ENCODE measurements around the gene SPNS3. TPM values are rescaled to one million over a fixed set of nuclear protein-coding genes. Genes with fewer than 3 reads are reported as not detected.

SPNS3 gene
- polyA plus RNA-seq, 1 of the 3 experiments (the other 2 are of a cell fraction): 0.05 TPM

DNA sequence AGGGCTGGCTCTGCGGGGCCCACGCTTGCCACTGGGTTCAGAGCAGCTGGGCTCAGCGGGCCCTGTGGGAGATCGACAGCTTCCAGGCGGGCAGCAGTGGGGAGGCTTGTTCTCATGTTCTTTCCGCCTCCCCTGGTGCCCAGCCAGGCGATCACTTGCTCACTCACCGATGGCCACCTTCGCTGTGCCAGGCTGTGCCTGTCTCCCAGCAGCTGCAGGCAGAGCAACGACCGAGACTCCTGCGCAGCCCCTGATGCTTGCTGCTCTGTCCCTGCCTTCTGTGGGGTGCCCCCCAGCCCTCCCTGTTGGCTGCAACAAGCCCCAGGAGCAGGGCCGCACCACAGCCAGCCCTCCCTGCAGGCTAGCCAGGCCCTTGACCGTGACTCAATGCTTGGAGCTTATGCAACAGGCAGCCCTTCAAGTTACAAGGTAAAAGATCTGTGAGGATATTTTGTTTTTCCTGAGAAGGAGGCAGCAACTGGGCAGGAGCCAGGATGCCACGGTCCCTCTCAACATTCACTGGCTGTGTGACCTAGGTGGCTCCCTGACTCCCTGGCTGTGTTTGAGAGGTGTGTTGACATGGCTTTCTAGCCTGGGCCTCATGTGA, 55.4 kb downstream of the SPNS3 start:
- no peak for DNase-seq
- H3K4me2 ChIP-seq: no peak overlapping the region
- no peak overlapping the region for H3K4me3 ChIP-seq (ENCODE audit: low read depth in 2 of 2, low read length in 1 of 2)
- no peaks in the 10 kb centered on the region for H4K20me1 ChIP-seq (ENCODE audit: insufficient read depth)
- H3K4me1 ChIP-seq (ENCODE audit: control insufficient read depth in 1 of 2, insufficient read depth in 2 of 2, low read depth in 1 of 2, low read length in 1 of 2): peaks cover 0 to 4% of the 10 kb centered on the region in 2 experiments; a peak in 1 of 4 replicates
- H3K9me2 ChIP-seq: no peaks in the 10 kb centered on the region
- no peak overlapping the region for H3K27ac ChIP-seq (ENCODE audit: low read depth in 2 of 2, low read length in 1 of 2)
- TF ChIP-seq JUND (IDR thresholded peaks at IDR 0.05): no peak
- no peak for TF ChIP-seq ELF1 (IDR thresholded peaks at IDR 0.05)
- no peak for TF ChIP-seq POLR2AphosphoS5 (IDR thresholded peaks at IDR 0.05; ENCODE audit: low read depth, low read length)
- no peak for TF ChIP-seq GATA2 (CRISPR knock-in tag; IDR thresholded peaks at IDR 0.05)
- no peak for TF ChIP-seq CHD2 (IDR thresholded peaks at IDR 0.05; ENCODE audit: low read length, partially characterized antibody)
- no peak for TF ChIP-seq FOSL2 (IDR thresholded peaks at IDR 0.05; ENCODE audit: borderline replicate concordance, low read depth)
- no peak for TF ChIP-seq RXRA (IDR thresholded peaks at IDR 0.05; ENCODE audit: borderline replicate concordance, low read depth)
- no peak for TF ChIP-seq EP300 (IDR thresholded peaks at IDR 0.05; ENCODE audit: borderline replicate concordance in 1 of 2, low read depth in 1 of 2, low read length in 1 of 2)
- TF ChIP-seq, protein P1, sequence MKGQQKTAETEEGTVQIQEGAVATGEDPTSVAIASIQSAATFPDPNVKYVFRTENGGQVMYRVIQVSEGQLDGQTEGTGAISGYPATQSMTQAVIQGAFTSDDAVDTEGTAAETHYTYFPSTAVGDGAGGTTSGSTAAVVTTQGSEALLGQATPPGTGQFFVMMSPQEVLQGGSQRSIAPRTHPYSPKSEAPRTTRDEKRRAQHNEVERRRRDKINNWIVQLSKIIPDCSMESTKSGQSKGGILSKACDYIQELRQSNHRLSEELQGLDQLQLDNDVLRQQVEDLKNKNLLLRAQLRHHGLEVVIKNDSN (IDR thresholded peaks at IDR 0.05; ENCODE audit: borderline replicate concordance, low read depth): no peak
- H3K9me3 ChIP-seq: no peaks in the 10 kb centered on the region
- no peaks in the 10 kb centered on the region for H3K36me3 ChIP-seq (replicated peaks in 1 of 2; ENCODE audit: control insufficient read depth in 1 of 2, insufficient read depth in 2 of 2, low read length in 1 of 2)
- H3K79me2 ChIP-seq (ENCODE audit: insufficient read depth): no peaks in the 10 kb centered on the region
- H3K9ac ChIP-seq: no peak overlapping the region
- no peaks in the 10 kb centered on the region for H3F3A ChIP-seq (replicated peaks; ENCODE audit: insufficient read depth)
- ChIA-PET CTCF (interaction anchor here (1.0 kb wide), 1 partner anchor 9 kb away, joined by 4 read pairs; the partner anchor contains the start of gene SPNS2), POLR2A (no interaction called here)
- H2AFZ ChIP-seq (ENCODE audit: low read depth): no peak overlapping the region
- 71% methylated on average over 8 of the region's 15 CpGs for WGBS (ENCODE audit: low lambda C conversion rate)
- H3K27me3 ChIP-seq (ENCODE audit: insufficient read depth): no peaks in the 10 kb centered on the region; the same call in 1 of the 2 replicates

DNA sequence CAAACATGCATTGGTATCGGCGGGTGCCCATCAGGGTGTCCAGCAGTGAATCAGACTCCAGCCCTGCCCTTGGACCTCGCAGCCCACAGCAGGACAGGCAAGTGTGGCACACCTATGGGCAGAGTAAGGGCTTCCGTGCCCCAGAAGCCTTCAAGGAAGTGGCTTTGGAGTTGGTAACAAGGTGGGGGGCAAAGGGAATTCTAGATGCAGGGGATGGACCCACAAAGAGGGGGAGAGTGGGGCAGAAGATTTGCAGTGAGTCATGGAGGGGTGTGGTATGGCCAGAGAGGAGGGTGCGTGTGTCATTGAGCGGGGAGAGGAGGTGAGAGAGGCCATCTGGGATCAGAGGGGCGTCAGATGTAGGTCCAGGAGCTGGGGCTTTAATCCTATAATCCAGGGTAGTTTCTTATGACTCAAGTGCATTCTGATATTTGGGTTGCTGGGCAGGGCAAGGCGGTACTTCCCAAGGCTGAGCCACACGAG, 56.4 kb downstream of the SPNS3 start:
- H3K9me3 ChIP-seq: no peaks in the 10 kb centered on the region
- WGBS (ENCODE audit: low lambda C conversion rate): 50% methylated on average over 9 of the region's 9 CpGs
- H3K27ac ChIP-seq (ENCODE audit: low read depth in 2 of 2, low read length in 1 of 2): no peak overlapping the region
- CTCF ChIA-PET: interaction anchor here (1.2 to 3.6 kb wide), 2 partner anchors 69 to 77 kb away, joined by 3 to 13 read pairs; no protein-coding TSS in a partner anchor
- H2AFZ ChIP-seq (ENCODE audit: low read depth): no peak overlapping the region
- no peaks in the 10 kb centered on the region for H3K79me2 ChIP-seq (ENCODE audit: insufficient read depth)
- H4K20me1 ChIP-seq (ENCODE audit: insufficient read depth): no peaks in the 10 kb centered on the region
- no peaks in the 10 kb centered on the region for H3K9me2 ChIP-seq
- H3K9ac ChIP-seq: no peak overlapping the region
- POLR2A ChIA-PET: no interaction called here
- H3K4me2 ChIP-seq: no peak overlapping the region
- no peaks in the 10 kb centered on the region for H3F3A ChIP-seq (replicated peaks; ENCODE audit: insufficient read depth)
- peaks cover 0 to 4% of the 10 kb centered on the region in 2 experiments; a peak in 1 of 4 replicates for H3K4me1 ChIP-seq (ENCODE audit: control insufficient read depth in 1 of 2, insufficient read depth in 2 of 2, low read depth in 1 of 2, low read length in 1 of 2)
- H3K27me3 ChIP-seq (ENCODE audit: insufficient read depth): no peaks in the 10 kb centered on the region; the same call in 1 of the 2 replicates
- H3K4me3 ChIP-seq (ENCODE audit: low read depth in 2 of 2, low read length in 1 of 2): no peak overlapping the region
- DNase-seq: no peak
- H3K36me3 ChIP-seq (replicated peaks in 1 of 2; ENCODE audit: control insufficient read depth in 1 of 2, insufficient read depth in 2 of 2, low read length in 1 of 2): no peaks in the 10 kb centered on the region
- TF ChIP-seq MAX (IDR thresholded peaks at IDR 0.05; ENCODE audit: low read depth) (no peak), CHD2 (IDR thresholded peaks at IDR 0.05; ENCODE audit: low read length, partially characterized antibody) (no peak), FOXM1 (IDR thresholded peaks at IDR 0.05; ENCODE audit: low read depth) (no peak), YY1 (IDR thresholded peaks at IDR 0.05; ENCODE audit: low read depth) (no peak), RXRA (IDR thresholded peaks at IDR 0.05; ENCODE audit: borderline replicate concordance, low read depth) (no peak), REST (IDR thresholded peaks at IDR 0.05; ENCODE audit: low read depth, low read length) (no peak), TAF1 (IDR thresholded peaks at IDR 0.05; ENCODE audit: borderline replicate concordance, low read depth, low read length) (no peak), TCF12 (IDR thresholded peaks at IDR 0.05) (no peak), MEF2A (IDR thresholded peaks at IDR 0.05; ENCODE audit: borderline replicate concordance, low read depth) (no peak), IRF3 (IDR thresholded peaks at IDR 0.05; ENCODE audit: low read depth, low read length) (no peak)
- TF ChIP-seq, protein P2, sequence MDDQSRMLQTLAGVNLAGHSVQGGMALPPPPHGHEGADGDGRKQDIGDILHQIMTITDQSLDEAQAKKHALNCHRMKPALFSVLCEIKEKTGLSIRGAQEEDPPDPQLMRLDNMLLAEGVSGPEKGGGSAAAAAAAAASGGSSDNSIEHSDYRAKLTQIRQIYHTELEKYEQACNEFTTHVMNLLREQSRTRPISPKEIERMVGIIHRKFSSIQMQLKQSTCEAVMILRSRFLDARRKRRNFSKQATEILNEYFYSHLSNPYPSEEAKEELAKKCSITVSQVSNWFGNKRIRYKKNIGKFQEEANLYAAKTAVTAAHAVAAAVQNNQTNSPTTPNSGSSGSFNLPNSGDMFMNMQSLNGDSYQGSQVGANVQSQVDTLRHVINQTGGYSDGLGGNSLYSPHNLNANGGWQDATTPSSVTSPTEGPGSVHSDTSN (IDR thresholded peaks at IDR 0.05): no peak
- TF ChIP-seq, protein P3, sequence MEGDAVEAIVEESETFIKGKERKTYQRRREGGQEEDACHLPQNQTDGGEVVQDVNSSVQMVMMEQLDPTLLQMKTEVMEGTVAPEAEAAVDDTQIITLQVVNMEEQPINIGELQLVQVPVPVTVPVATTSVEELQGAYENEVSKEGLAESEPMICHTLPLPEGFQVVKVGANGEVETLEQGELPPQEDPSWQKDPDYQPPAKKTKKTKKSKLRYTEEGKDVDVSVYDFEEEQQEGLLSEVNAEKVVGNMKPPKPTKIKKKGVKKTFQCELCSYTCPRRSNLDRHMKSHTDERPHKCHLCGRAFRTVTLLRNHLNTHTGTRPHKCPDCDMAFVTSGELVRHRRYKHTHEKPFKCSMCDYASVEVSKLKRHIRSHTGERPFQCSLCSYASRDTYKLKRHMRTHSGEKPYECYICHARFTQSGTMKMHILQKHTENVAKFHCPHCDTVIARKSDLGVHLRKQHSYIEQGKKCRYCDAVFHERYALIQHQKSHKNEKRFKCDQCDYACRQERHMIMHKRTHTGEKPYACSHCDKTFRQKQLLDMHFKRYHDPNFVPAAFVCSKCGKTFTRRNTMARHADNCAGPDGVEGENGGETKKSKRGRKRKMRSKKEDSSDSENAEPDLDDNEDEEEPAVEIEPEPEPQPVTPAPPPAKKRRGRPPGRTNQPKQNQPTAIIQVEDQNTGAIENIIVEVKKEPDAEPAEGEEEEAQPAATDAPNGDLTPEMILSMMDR (IDR thresholded peaks at IDR 0.05): no peak
